ENCODE data around the gene ADAMTS2.

ADAMTS2 gene

GRCh38 chr5:179160584-179160983 is 184.7 kb downstream of the ADAMTS2 start:
- DNase-seq (ENCODE audit: low read depth in 2 of 2): no peak

GRCh38 chr5:179158556-179158955 is 186.7 kb downstream of the ADAMTS2 start:
- no peak for DNase-seq (ENCODE audit: low read depth in 2 of 2)

- DNase-seq (ENCODE audit: low read depth in 2 of 2): no peak
These were observed 190.0 kb downstream of the ADAMTS2 start for GRCh38 chr5:179154991-179155955.

GRCh38 chr5:179154346-179154990 is 190.8 kb downstream of the ADAMTS2 start:
- DNase-seq (ENCODE audit: low read depth in 2 of 2): no peak

- no peak for DNase-seq (ENCODE audit: low read depth in 2 of 2)
These were observed 191.3 kb downstream of the ADAMTS2 start for GRCh38 chr5:179153921-179154345.

- DNase-seq (ENCODE audit: low read depth in 2 of 2): no peak
These were observed 191.8 kb downstream of the ADAMTS2 start for GRCh38 chr5:179153341-179153901.

- DNase-seq (ENCODE audit: low read depth in 2 of 2): no peak
These were observed 192.3 kb downstream of the ADAMTS2 start for GRCh38 chr5:179152941-179153340.

- DNase-seq (ENCODE audit: low read depth in 2 of 2): no peak
These were observed 192.9 kb downstream of the ADAMTS2 start for GRCh38 chr5:179152144-179152895.

- DNase-seq (ENCODE audit: low read depth in 2 of 2): no peak
These were observed 193.8 kb downstream of the ADAMTS2 start for GRCh38 chr5:179151286-179152118.

GRCh38 chr5:179150011-179150410 is 195.2 kb downstream of the ADAMTS2 start:
- no peak for DNase-seq (ENCODE audit: low read depth in 2 of 2)

- no peak for DNase-seq (ENCODE audit: low read depth in 2 of 2)
These were observed 196.0 kb downstream of the ADAMTS2 start for GRCh38 chr5:179149278-179149677.

- DNase-seq (ENCODE audit: low read depth in 2 of 2): no peak
These were observed 196.5 kb downstream of the ADAMTS2 start for GRCh38 chr5:179148703-179149170.

GRCh38 chr5:179147991-179148702 is 197.1 kb downstream of the ADAMTS2 start:
- DNase-seq (ENCODE audit: low read depth in 2 of 2): no peak

- peak in 1 of 2 donors; percentile 20 for DNase-seq (ENCODE audit: low read depth in 2 of 2)
These were observed 199.0 kb downstream of the ADAMTS2 start for GRCh38 chr5:179146277-179146676.

- no peak for DNase-seq (ENCODE audit: low read depth in 2 of 2)
These were observed 201.8 kb downstream of the ADAMTS2 start for GRCh38 chr5:179143446-179143845.

GRCh38 chr5:179142434-179143198 is 202.6 kb downstream of the ADAMTS2 start:
- DNase-seq (ENCODE audit: low read depth in 2 of 2): no peak

- DNase-seq (ENCODE audit: low read depth in 2 of 2): no peak
These were observed 203.4 kb downstream of the ADAMTS2 start for GRCh38 chr5:179141867-179142266.

- DNase-seq (ENCODE audit: low read depth in 2 of 2): no peak
These were observed 205.0 kb downstream of the ADAMTS2 start for GRCh38 chr5:179140293-179140692.

GRCh38 chr5:179139936-179140235 is 205.4 kb downstream of the ADAMTS2 start:
- no peak for DNase-seq (ENCODE audit: low read depth in 2 of 2)
